Measurements from ENCODE around the gene C9orf40.

C9orf40 gene

DNA sequence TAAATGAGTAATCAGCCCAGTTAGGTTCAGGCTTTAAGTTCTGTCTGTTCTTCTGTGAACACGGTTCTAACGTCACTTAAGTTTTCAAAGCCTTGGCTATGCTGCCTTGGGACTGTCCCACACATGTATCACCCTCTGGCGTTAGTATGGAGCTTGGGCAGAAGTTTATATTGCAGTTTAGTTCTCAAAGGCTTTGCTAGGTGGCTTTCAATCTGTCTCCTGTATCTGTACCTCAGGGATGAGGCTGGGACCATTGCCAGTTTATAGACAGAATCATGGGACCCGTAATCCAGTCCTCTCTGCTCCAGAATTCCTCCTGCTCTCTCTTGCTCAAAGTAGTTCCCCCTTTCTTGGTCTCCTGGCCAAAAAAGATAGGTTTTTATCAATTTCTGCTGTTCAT is 12.1 kb downstream of the C9orf40 start:
- DNase-seq (ENCODE audit: low read depth in 2 of 2): no peak

DNA sequence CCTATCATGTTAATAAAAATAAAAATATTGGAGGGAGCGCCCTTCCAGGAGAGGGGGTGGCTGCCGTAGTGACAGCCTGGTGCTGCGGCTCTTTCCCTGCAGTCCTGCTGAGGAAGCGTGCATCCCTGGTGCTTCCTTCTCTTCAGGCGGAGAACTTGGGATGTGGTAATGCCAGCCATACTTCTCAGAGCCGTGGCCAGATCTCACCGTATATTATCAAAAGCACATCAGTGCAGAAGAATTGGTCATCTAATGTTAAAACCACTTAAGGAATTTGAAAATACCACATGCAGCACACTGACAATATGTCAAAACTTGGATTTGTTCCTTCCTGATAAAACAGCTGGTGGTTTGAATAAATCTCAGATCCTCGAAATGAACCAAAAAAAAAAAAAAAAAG is 17.7 kb downstream of the C9orf40 start:
- DNase-seq (ENCODE audit: low read depth in 2 of 2): no peak

- no peak for DNase-seq (ENCODE audit: low read depth in 2 of 2)
Measured at GRCh38 chr9:74921737-74922136, 31.0 kb downstream of the C9orf40 start.

DNA sequence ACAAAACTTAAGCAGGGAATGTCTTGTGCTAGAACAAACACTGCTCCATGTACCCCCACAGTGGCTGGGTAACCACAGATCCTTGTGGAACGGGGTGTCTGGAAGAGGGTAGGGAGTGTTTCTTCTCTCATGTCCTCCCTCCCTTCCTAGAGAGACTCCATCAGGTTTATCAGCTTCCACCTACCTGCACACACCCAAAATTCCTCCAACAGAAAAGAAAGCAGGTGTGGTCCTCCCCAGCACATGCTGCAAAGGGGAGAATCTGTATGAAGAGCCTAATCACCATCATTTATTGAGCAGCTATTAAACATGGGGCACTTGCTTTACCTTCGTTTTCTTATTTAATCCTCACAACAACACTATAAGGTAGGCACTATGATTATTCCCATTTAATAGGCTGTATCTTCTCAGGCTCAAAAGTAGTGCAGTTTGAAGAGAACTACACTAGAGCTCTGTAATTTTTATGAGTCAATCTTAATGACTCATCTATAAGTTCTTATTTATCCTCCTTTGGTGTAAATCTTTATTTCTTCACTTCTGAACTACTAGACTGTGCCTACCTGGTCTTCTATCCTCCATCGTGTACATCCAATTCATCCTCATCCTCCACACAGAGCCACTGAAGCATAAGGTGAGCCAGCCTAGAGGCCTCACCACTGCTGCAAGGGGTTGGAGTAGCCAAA is 31.6 kb downstream of the C9orf40 start:
- DNase-seq (ENCODE audit: low read depth in 2 of 2): no peak

- no peak for DNase-seq (ENCODE audit: low read depth in 2 of 2)
Measured at GRCh38 chr9:74910036-74910435, 42.7 kb downstream of the C9orf40 start.

DNA sequence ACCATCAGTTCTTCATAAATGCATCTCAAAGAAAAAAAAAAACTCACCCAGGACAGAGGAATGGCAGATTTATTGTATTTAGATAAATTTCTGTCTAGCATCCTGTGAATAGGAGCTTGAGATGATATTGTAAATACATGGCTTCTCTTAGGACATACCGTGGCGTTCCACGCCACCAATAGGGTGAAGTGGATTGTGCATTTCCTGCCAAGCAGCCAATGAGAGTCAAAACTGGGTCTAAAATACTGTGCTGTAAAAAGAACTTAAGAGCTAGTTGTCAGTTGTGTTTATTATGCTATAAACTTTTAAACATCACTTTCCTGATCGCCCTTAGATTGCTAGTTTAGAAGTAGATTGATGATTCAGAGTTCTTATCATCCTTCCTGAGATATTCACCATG is 44.0 kb downstream of the C9orf40 start:
- no peak for DNase-seq (ENCODE audit: low read depth in 2 of 2)

DNA sequence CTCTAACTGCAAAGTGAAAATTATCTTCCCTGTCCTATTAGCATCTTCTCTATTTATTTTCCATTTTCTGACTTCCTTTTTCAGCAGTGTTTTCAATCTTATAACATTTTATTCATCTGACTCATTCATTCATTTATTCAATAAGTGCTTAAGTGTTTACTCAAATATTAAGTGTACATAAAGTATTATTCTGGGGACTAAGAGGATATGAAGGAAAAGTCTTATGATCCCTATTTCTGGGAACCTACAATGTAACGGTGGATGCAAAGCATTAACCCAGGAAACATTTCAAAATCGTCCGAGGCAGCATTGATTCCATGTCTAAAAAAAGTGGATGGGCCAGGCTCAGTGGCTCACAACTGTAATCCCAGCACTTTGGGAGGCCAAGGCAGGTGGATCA is 45.6 kb downstream of the C9orf40 start:
- DNase-seq (ENCODE audit: low read depth in 2 of 2): no peak

- DNase-seq (ENCODE audit: low read depth in 2 of 2): no peak
Measured at GRCh38 chr9:74901001-74901400, 51.7 kb downstream of the C9orf40 start.

All from activated CD8-positive, alpha-beta memory T cell treated with anti-CD3 and anti-CD28 coated beads for 4 hours (primary cell).